H1 (cell line): Measurements from ENCODE around the gene CD69. TPM values are rescaled to one million over a fixed set of nuclear protein-coding genes. Genes with fewer than 3 reads are reported as not detected.

ENCODE experiments used
- BCL11A ChIP-seq, 2 experiments: IDR thresholded peaks; one replicate each; pipeline ENCODE4 v1.6.1; 2011; ENCODE audit warnings: low read depth in 2 of 2, low read length in 2 of 2, mild to moderate bottlenecking in 2 of 2
- CTBP2 ChIP-seq: IDR thresholded peaks from 2 replicates; pipeline ENCODE4 v1.7.0; 2011; ENCODE audit warnings: borderline replicate concordance, mild to moderate bottlenecking, moderate library complexity, mixed read lengths, low read length; ENCODE audit not compliant: insufficient read depth, insufficient read length
- polyA plus RNA-seq, 7 experiments: library from polyadenylated mRNA; depleted of rRNA in 3 of 7; stranded (reverse) in 5 of 7; unstranded in 2 of 7; fragments of >200 nt in 5 of 7; fragments of 200-250 nt in 2 of 7; gene quantifications; 1 replicate in 5 of 7; 2 replicates in 1 of 7; 4 replicates in 1 of 7; pipeline versions ENCODE4 v1.2.1 to v1.2.3, GENCODE V29; 2011 to 2013; ENCODE audit warnings: missing spikeins in 2 of 7, mixed read lengths in 2 of 7
- total RNA-seq: library from RNA; stranded (reverse); fragmentation: NEBNext Ultra II Directional; extraction: Animal tissue kit (Norgen Biotek cat#: 25700); gene quantifications from 2 replicates; pipeline ENCODE4 v1.2.1, GENCODE V29; 2021

The CD69 gene
- total and polyA plus RNA-seq, 2 of the 8 experiments (the other 6 are each of a cell fraction or from before 2014, with no cell fraction given) = not detected

- TF ChIP-seq CTBP2 = no peak
- no peak for TF ChIP-seq BCL11A (IDR thresholded peaks at IDR 0.05; ENCODE audit: low read depth in 2 of 2, low read length in 2 of 2)
Observed at GRCh38 chr12:9753498-9753897, 7.2 kb downstream of the CD69 start (continued).
